Smooth muscle cell (in vitro differentiated cells): ENCODE measurements around the gene TMTC2. TPM values are rescaled to one million over a fixed set of nuclear protein-coding genes. Genes with fewer than 3 reads are reported as not detected.

ENCODE experiments used
- DNase-seq: peaks from one replicate; lab custom pipeline; 2025; ENCODE audit not compliant: unreplicated experiment; lab: John Stamatoyannopoulos, UW
- H2AFZ ChIP-seq: fragments of 200-600 bp; sonication (generic); 2 replicates; pipeline ENCODE4 v1.6.0; 2016; ENCODE audit warnings: antibody characterized with exemption, low read depth, mild to moderate bottlenecking
- H3F3A ChIP-seq: fragments of 200-600 bp; sonication (generic); 2 replicates; pipeline ENCODE4 v1.6.0; 2017; ENCODE audit warnings: antibody characterized with exemption, low read depth
- H3K27ac ChIP-seq: fragments of 200-600 bp; sonication (generic); 2 replicates; pipeline ENCODE4 v1.5.1; 2016; ENCODE audit warnings: low read depth, mild to moderate bottlenecking
- H3K27me3 ChIP-seq: fragments of 200-600 bp; sonication (generic); 2 replicates; pipeline ENCODE4 v1.6.1; 2016; ENCODE audit warnings: low read depth, mild to moderate bottlenecking
- H3K36me3 ChIP-seq: fragments of 200-600 bp; sonication (generic); 2 replicates; pipeline ENCODE4 v1.5.1; 2016; ENCODE audit warnings: low read depth
- H3K4me1 ChIP-seq: fragments of 200-600 bp; sonication (generic); 2 replicates; pipeline ENCODE4 v1.5.1; 2016; ENCODE audit warnings: low read depth
- H3K4me2 ChIP-seq: fragments of 200-600 bp; sonication (generic); 2 replicates; pipeline ENCODE4 v1.6.0; 2016; ENCODE audit warnings: mild to moderate bottlenecking
- H3K4me3 ChIP-seq: fragments of 200-600 bp; sonication (generic); 2 replicates; pipeline ENCODE4 v1.5.1; 2016; ENCODE audit warnings: mild to moderate bottlenecking
- H3K79me2 ChIP-seq: fragments of 200-600 bp; sonication (generic); 2 replicates; pipeline ENCODE4 v1.6.0; 2016; ENCODE audit warnings: low read depth, mild to moderate bottlenecking
- H3K9ac ChIP-seq: fragments of 200-600 bp; sonication (generic); 2 replicates; pipeline ENCODE4 v1.6.0; 2016; ENCODE audit warnings: low read depth
- H3K9me3 ChIP-seq: fragments of 200-600 bp; sonication (generic); replicated peaks from 2 replicates; pipeline ENCODE4 v1.5.1; 2016; ENCODE audit warnings: low read depth
- H4K20me1 ChIP-seq: fragments of 200-600 bp; sonication (generic); 2 replicates; pipeline ENCODE4 v1.6.0; 2016; ENCODE audit warnings: low read depth
- CTCF ChIP-seq: fragments of 200-600 bp; sonication (generic); IDR thresholded peaks from 2 replicates; pipeline ENCODE4 v1.5.1; 2017; ENCODE audit warnings: borderline replicate concordance, mild to moderate bottlenecking, antibody characterized with exemption; ENCODE audit not compliant: insufficient read depth, poor library complexity, severe bottlenecking
- WGBS: methylation state at CpG from one replicate; pipeline ENCODE4 v1.1.7; 2016; ENCODE audit warnings: low lambda C conversion rate; 5-methylcytosine and 5-hydroxymethylcytosine counted together
- polyA plus RNA-seq: library from polyadenylated mRNA; unstranded; fragments of >200 nt; fragmentation: Nextera tagmentation; extraction: Ambion mirVana; gene quantifications from 2 replicates; pipeline ENCODE4 v1.2.1, GENCODE V29; 2016
- total RNA-seq: library from RNA; depleted of rRNA; stranded (reverse); fragments of >200 nt; gene quantifications from 2 replicates; pipeline ENCODE4 v1.2.3, GENCODE V29; 2014

TMTC2 gene
- total RNA-seq (10.6 and 12.6 TPM in 2 replicates), polyA plus RNA-seq (0.71 and 1.2 TPM in 2 replicates)

- H3K27ac ChIP-seq, result peak within 1 kb of the TSS; percentile 86
- no peaks in the 10 kb centered on the region for H3F3A ChIP-seq
- H3K36me3 ChIP-seq, result no peaks in the 10 kb centered on the region
- H3K4me1 ChIP-seq, result peaks cover 6% of the 10 kb centered on the region
- H3K4me3 ChIP-seq, result peak within 1 kb of the TSS; percentile 82
- peak; percentile 79 for DNase-seq
- no peak for TF ChIP-seq CTCF
- H2AFZ ChIP-seq, result peak within 1 kb of the TSS; percentile 88
- WGBS, result 1% methylated on average over 30 of the region's 39 CpGs
- H3K27me3 ChIP-seq, result no peaks in the 10 kb centered on the region
- H3K4me2 ChIP-seq, result peak within 1 kb of the TSS; percentile 94
- H3K9me3 ChIP-seq, result no peaks in the 10 kb centered on the region
- H3K79me2 ChIP-seq, result peaks cover 15% of the 10 kb centered on the region
- H3K9ac ChIP-seq, result peak within 1 kb of the TSS; percentile 75
- H4K20me1 ChIP-seq, result no peaks in the 10 kb centered on the region
Observed at GRCh38 chr12:82686168-82687020, at the start of gene TMTC2. Gene TMTC2, plus strand, starts transcription at chr12:82686906.

- Histone ChIP-seq H3K36me3 (no peaks in the 10 kb centered on the region), H3K4me1 (no peaks in the 10 kb centered on the region), H3K4me3 (no peak overlapping the region), H3K9ac (no peak overlapping the region), H3K79me2 (no peaks in the 10 kb centered on the region), H2AFZ (no peak overlapping the region), H3K27ac (no peak overlapping the region), H4K20me1 (no peaks in the 10 kb centered on the region), H3K4me2 (no peak overlapping the region), H3F3A (no peaks in the 10 kb centered on the region), H3K27me3 (no peaks in the 10 kb centered on the region), H3K9me3 (no peaks in the 10 kb centered on the region)
- 94% methylated on average over 1 of the region's 1 CpG for WGBS
- TF ChIP-seq CTCF, result no peak
- DNase-seq, result no peak
Observed at GRCh38 chr12:82638324-82638723, 48.4 kb upstream of the TMTC2 start.

GRCh38 chr12:82644896-82645295 lies 41.8 kb upstream of the TMTC2 start:
- no peak overlapping the region for H3K27ac ChIP-seq
- no peak for TF ChIP-seq CTCF
- WGBS, result 78% methylated on average over 2 of the region's 2 CpGs

GRCh38 chr12:82645414-82645813 lies 41.3 kb upstream of the TMTC2 start:
- no peak overlapping the region for H2AFZ ChIP-seq
- no peak overlapping the region for H3K4me2 ChIP-seq
- no peaks in the 10 kb centered on the region for H3K36me3 ChIP-seq
- H3K4me3 ChIP-seq, result no peak overlapping the region
- no peak for DNase-seq
- H3K79me2 ChIP-seq, result no peaks in the 10 kb centered on the region
- peaks cover 1% of the 10 kb centered on the region for H3K4me1 ChIP-seq
- H3K27ac ChIP-seq, result no peak overlapping the region
- no peaks in the 10 kb centered on the region for H4K20me1 ChIP-seq
- H3K9ac ChIP-seq, result no peak overlapping the region
- H3K27me3 ChIP-seq, result no peaks in the 10 kb centered on the region
- no peak for TF ChIP-seq CTCF
- no peaks in the 10 kb centered on the region for H3K9me3 ChIP-seq
- no peaks in the 10 kb centered on the region for H3F3A ChIP-seq

More at GRCh38 chr12:82644896-82645295, 41.8 kb upstream of the TMTC2 start:
- Histone ChIP-seq H3K9me3 (no peaks in the 10 kb centered on the region), H3K4me2 (no peak overlapping the region), H3K9ac (no peak overlapping the region), H3K4me1 (no peaks in the 10 kb centered on the region), H3F3A (no peaks in the 10 kb centered on the region), H3K36me3 (no peaks in the 10 kb centered on the region), H2AFZ (no peak overlapping the region), H3K79me2 (no peaks in the 10 kb centered on the region), H3K27me3 (no peaks in the 10 kb centered on the region), H4K20me1 (no peaks in the 10 kb centered on the region), H3K4me3 (no peak overlapping the region)
- DNase-seq, result no peak
